Right renal pelvis (tissue), 4 donors: ENCODE measurements around the gene JMJD4. TPM values are rescaled to one million over a fixed set of nuclear protein-coding genes. Genes with fewer than 3 reads are reported as not detected.
"Not testable (repeated sequence)": the region's sequence is repeated elsewhere in the genome, so short reads cannot be mapped to it uniquely, and the experiment has no call there.

ENCODE experiments used
- DNase-seq, 4 donors: peaks; one replicate each; pipeline ENCODE4 v3.0.0-alpha.2; 2013; ENCODE audit warnings: low read depth in 4 of 4, low spot score in 3 of 4, missing footprints in 1 of 4
- polyA plus RNA-seq, 4 donors: library from polyadenylated mRNA; unstranded; fragments of 120-200 nt; gene quantifications; one replicate each; pipeline ENCODE4 v1.2.1, GENCODE V29; 2013; ENCODE audit not compliant: insufficient read length in 4 of 4

Gene JMJD4
- polyA plus RNA-seq, 4 donors = 15.9 to 20.4 (median 17.9) TPM

GRCh38 chr1:227733751-227734545 is 1.2 kb downstream of the JMJD4 start:
- DNase-seq = no peak

GRCh38 chr1:227733309-227733705 is 1.8 kb downstream of the JMJD4 start:
- no peak for DNase-seq

GRCh38 chr1:227732586-227733308 is 2.4 kb downstream of the JMJD4 start:
- no peak for DNase-seq

- no peak for DNase-seq
These were observed 3.2 kb downstream of the JMJD4 start for GRCh38 chr1:227731696-227732585.

GRCh38 chr1:227731241-227731677 is 3.8 kb downstream of the JMJD4 start:
- no peak for DNase-seq

- DNase-seq = no peak
These were observed 4.4 kb downstream of the JMJD4 start for GRCh38 chr1:227730630-227731151.

GRCh38 chr1:227729881-227730629 is 5.0 kb downstream of the JMJD4 start:
- no peak for DNase-seq

- DNase-seq = no peak
These were observed 5.8 kb downstream of the JMJD4 start for GRCh38 chr1:227729144-227729880.

GRCh38 chr1:227728892-227729143 is 6.3 kb downstream of the JMJD4 start:
- DNase-seq = no peak

- peak in 3 of 4 donors; percentile 41 to 48 (median 42) for DNase-seq
These were observed 6.8 kb downstream of the JMJD4 start for GRCh38 chr1:227728059-227728891.

- DNase-seq = no peak
These were observed 8.0 kb downstream of the JMJD4 start for GRCh38 chr1:227726924-227727599.

GRCh38 chr1:227726318-227726717 is 8.8 kb downstream of the JMJD4 start:
- no peak for DNase-seq

GRCh38 chr1:227725046-227725445 is 10.1 kb downstream of the JMJD4 start:
- no peak for DNase-seq

- no peak for DNase-seq
These were observed 11.6 kb downstream of the JMJD4 start for GRCh38 chr1:227723474-227723873.

GRCh38 chr1:227718932-227719331 is 16.2 kb downstream of the JMJD4 start:
- no peak for DNase-seq

GRCh38 chr1:227712648-227713047 is 22.5 kb downstream of the JMJD4 start:
- DNase-seq = no peak

- not testable (repeated sequence) for DNase-seq
These were observed 24.6 kb downstream of the JMJD4 start for GRCh38 chr1:227710474-227710873.

- DNase-seq = no peak
These were observed 25.7 kb downstream of the JMJD4 start for GRCh38 chr1:227709451-227709850.
